ENCODE data around the gene RIC8A. TPM values are rescaled to one million over a fixed set of nuclear protein-coding genes. Genes with fewer than 3 reads are reported as not detected.

Gene RIC8A
- total and polyA plus RNA-seq, 10 of the 15 experiments (the other 5 are each of a cell fraction or from before 2014, with no cell fraction given): 10.4 to 157 (median 81.4) TPM

DNA sequence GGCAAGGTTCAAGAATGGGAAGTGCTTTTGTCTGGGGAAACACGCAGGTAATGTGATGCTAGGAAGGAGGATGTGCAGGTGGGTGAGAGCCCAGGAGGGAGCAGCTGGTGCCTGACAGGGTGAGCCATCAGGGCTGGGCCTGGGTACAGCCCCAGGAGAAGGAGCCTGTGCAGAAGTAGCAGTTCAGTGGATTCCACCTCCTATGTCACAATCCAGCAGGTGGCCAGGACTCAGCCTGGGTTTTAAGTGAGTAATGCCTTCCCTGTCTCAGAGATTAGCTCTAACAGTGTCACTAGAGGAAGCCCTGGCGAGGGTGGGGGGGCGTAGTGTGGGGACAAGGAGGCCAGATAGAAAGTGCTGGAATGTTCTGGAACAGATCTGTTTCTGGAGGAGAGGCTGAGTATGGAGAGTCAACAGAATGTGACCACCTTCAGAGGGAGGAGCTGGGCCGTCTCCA lies 8.1 kb downstream of the RIC8A start:
- intact Hi-C loops (cut with micrococcal nuclease; ENCODE audit: unreplicated experiment) (no loop called here), in situ Hi-C loops (cut with MboI) (no loop called here)
- H3K9ac ChIP-seq (ENCODE audit: control insufficient read depth, insufficient read depth, low read length): no peak overlapping the region
- no peaks in the 10 kb centered on the region for H3K27me3 ChIP-seq (replicated peaks in 1 of 2; ENCODE audit: control insufficient read depth in 2 of 2, insufficient read depth in 2 of 2, low read length in 1 of 2)
- no peak overlapping the region for H3K4me2 ChIP-seq (ENCODE audit: control insufficient read depth, insufficient read depth)
- no peak overlapping the region for H3K4me3 ChIP-seq
- H3K27ac ChIP-seq (ENCODE audit: control insufficient read depth, insufficient read depth): no peak overlapping the region
- no peaks in the 10 kb centered on the region for H3K9me3 ChIP-seq (replicated peaks; ENCODE audit: control insufficient read depth, insufficient read depth, low read length)
- BruUV-seq (replicated peaks): no TSS peak
- ChIA-PET POLR2A (no interaction called here), RAD21 (ENCODE audit: unreplicated experiment) (no interaction called here), SMC1A (ENCODE audit: uncharacterized antibody, unreplicated experiment) (interaction anchor here (0.5 to 1.1 kb wide), 2 partner anchors 9 to 250 kb away, joined by 3 read pairs; partner anchors contain the start of genes BET1L and RIC8A), CTCF (no interaction called here)
- H3K4me1 ChIP-seq (ENCODE audit: control insufficient read depth, insufficient read depth, low read length): peaks cover 3% of the 10 kb centered on the region
- peaks cover 23 to 29% of the 10 kb centered on the region in 2 experiments for H3K36me3 ChIP-seq (ENCODE audit: control insufficient read depth in 2 of 2, insufficient read depth in 2 of 2, low read length in 1 of 2)
- ATAC-seq (no peak), DNase-seq (ENCODE audit: low read depth, low spot score) (no peak), FAIRE-seq (no peak)
- peaks cover 4% of the 10 kb centered on the region for H3K79me2 ChIP-seq (ENCODE audit: control insufficient read depth, insufficient read depth, low read length)
- 0 out of 2 replicates have a peak, but pooled peaks have one; percentile 46 for TF ChIP-seq POLR2A (IDR thresholded peaks at IDR 0.05; ENCODE audit: low read depth, low read length)
- TF ChIP-seq, protein P1, sequence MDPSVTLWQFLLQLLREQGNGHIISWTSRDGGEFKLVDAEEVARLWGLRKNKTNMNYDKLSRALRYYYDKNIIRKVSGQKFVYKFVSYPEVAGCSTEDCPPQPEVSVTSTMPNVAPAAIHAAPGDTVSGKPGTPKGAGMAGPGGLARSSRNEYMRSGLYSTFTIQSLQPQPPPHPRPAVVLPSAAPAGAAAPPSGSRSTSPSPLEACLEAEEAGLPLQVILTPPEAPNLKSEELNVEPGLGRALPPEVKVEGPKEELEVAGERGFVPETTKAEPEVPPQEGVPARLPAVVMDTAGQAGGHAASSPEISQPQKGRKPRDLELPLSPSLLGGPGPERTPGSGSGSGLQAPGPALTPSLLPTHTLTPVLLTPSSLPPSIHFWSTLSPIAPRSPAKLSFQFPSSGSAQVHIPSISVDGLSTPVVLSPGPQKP (IDR thresholded peaks at IDR 0.05; ENCODE audit: low read depth, low read length): no peak
- no peaks in the 10 kb centered on the region for H4K20me1 ChIP-seq (ENCODE audit: control insufficient read depth, insufficient read depth)
- H2AFZ ChIP-seq (ENCODE audit: control insufficient read depth, low read depth, low read length): no peak overlapping the region
- 58% methylated on average over 4 of the region's 4 CpGs for WGBS (ENCODE audit: insufficient coverage, insufficient replicate concordance, low lambda C conversion rate, missing lambda C conversion rate)

DNA sequence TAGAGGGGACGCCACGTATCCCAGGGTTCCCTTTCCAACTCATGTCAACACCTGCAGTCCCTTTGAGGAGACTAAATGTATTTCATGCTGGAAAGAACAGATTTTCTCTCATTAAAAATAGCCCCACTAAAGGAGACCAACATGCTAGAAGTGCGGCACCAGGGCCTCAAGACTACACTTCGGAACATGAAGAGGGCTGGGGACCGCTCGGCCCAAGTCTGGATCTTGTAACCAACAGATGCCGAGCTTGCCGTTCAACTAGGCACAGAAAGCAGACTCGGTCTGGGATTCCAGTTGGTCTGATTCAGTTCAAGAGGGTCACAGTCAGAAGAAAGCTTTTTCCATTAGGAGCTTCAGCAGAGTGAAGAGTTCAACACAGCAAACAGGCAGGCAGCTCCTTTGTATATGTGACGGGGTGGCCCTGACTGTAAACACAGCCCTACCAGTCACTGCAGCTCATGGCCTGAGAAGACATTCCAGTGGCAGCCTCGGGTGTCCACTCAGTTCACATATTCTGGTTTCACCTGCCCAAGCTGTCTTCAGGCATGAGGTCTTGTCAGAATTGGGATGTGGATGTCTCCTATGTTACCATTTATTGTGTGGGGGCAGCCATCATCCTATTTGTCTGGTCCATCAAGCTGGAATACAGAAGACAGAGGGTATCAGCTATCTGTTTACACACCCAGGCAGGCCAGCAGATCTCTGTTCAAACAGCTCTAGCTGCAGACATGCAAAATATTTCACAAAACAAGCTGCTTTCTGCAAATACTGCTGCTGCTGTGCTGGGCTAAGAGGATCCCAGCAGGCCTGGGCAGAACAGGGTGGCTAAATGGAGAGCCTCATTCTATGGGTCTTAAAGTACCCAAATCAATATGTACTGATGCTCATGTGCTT lies 8.8 kb downstream of the RIC8A start:
- H3K79me2 ChIP-seq (ENCODE audit: control insufficient read depth, insufficient read depth, low read length): no peaks in the 10 kb centered on the region; the same call in 1 of the 2 replicates
- H3K9ac ChIP-seq (ENCODE audit: control insufficient read depth, insufficient read depth, low read length): no peak overlapping the region
- no TSS peak for BruUV-seq (replicated peaks)
- intact Hi-C loops (cut with micrococcal nuclease; ENCODE audit: unreplicated experiment) (no loop called here), in situ Hi-C loops (cut with MboI) (no loop called here)
- TF ChIP-seq MEF2A (IDR thresholded peaks at IDR 0.05; ENCODE audit: insufficient read depth, low read depth, low read length): no peak
- TF ChIP-seq POLR2A (IDR thresholded peaks at IDR 0.05; ENCODE audit: low read depth, low read length): 0 out of 2 replicates have a peak, but pooled peaks have one; percentile 39
- H3K27me3 ChIP-seq (replicated peaks in 1 of 2; ENCODE audit: control insufficient read depth in 2 of 2, insufficient read depth in 2 of 2, low read length in 1 of 2): no peaks in the 10 kb centered on the region
- H3K9me3 ChIP-seq (replicated peaks; ENCODE audit: control insufficient read depth, insufficient read depth, low read length): no peaks in the 10 kb centered on the region
- no peak for DNase-seq (ENCODE audit: low read depth, low spot score)
- ATAC-seq: no peak
- H3K4me3 ChIP-seq: no peak overlapping the region
- H4K20me1 ChIP-seq (ENCODE audit: control insufficient read depth, insufficient read depth): no peaks in the 10 kb centered on the region
- H3K4me2 ChIP-seq (ENCODE audit: control insufficient read depth, insufficient read depth): no peak overlapping the region
- FAIRE-seq: no peak
- H3K27ac ChIP-seq (ENCODE audit: control insufficient read depth, insufficient read depth): no peak overlapping the region
- no peak overlapping the region for H2AFZ ChIP-seq (ENCODE audit: control insufficient read depth, low read depth, low read length)
- ChIA-PET CTCF (interaction anchor here (0.9 to 1.4 kb wide), 2 partner anchors 8 to 19 kb away, joined by 3 to 4 read pairs; no protein-coding TSS in a partner anchor), SMC1A (ENCODE audit: uncharacterized antibody, unreplicated experiment) (interaction anchor here (0.5 to 1.5 kb wide), 5 partner anchors 9 to 250 kb away, joined by 3 read pairs; partner anchors contain the start of genes BET1L and RIC8A), RAD21 (ENCODE audit: unreplicated experiment) (interaction anchor here (0.6 kb wide), 1 partner anchor 530 kb away, joined by 3 read pairs; no protein-coding TSS in a partner anchor), POLR2A (interaction anchor here (0.7 to 0.9 kb wide), 2 partner anchors 12 kb away, joined by 3 to 6 read pairs; no protein-coding TSS in a partner anchor)
- peaks cover 20 to 29% of the 10 kb centered on the region in 2 experiments for H3K36me3 ChIP-seq (ENCODE audit: control insufficient read depth in 2 of 2, insufficient read depth in 2 of 2, low read length in 1 of 2)
- no peaks in the 10 kb centered on the region for H3K4me1 ChIP-seq (ENCODE audit: control insufficient read depth, insufficient read depth, low read length)
- WGBS (ENCODE audit: insufficient coverage, insufficient replicate concordance, low lambda C conversion rate, missing lambda C conversion rate): 84% methylated on average over 11 of the region's 11 CpGs
